CD4-positive, CD25-positive, alpha-beta regulatory T cell (primary cell): Measurements from ENCODE around the gene MGAT3. TPM values are rescaled to one million over a fixed set of nuclear protein-coding genes. Genes with fewer than 3 reads are reported as not detected.

Experiments used
- ATAC-seq, 2 donors: fragments of 150-1000 bp; cut with Tn5 transposase; one replicate each; pipeline ENCODE4 v1.10.0; 2021; ENCODE audit warnings: low read depth in 2 of 2, moderate number of reproducible peaks in 2 of 2, moderate library complexity in 1 of 2
- DNase-seq, 3 donors: peaks; one replicate each; pipeline versions ENCODE4 v3.0.0 to v3.0.0-alpha.2; 2012 to 2022; ENCODE audit warnings: mixed read lengths in 1 of 3
- H3K27ac ChIP-seq: one replicate; pipeline ENCODE4 v1.7.0; 2013; ENCODE audit warnings: mild to moderate bottlenecking, low read length; ENCODE audit not compliant: insufficient read depth, poor library complexity, severe bottlenecking
- H3K27me3 ChIP-seq: one replicate; pipeline ENCODE4 v1.7.0; 2013; ENCODE audit warnings: low read length; ENCODE audit not compliant: control insufficient read depth, insufficient read depth
- H3K36me3 ChIP-seq: one replicate; pipeline ENCODE4 v1.7.0; 2013; ENCODE audit warnings: mild to moderate bottlenecking, low read length, moderate library complexity; ENCODE audit not compliant: control insufficient read depth, insufficient read depth
- H3K4me1 ChIP-seq: 2 replicates; pipeline ENCODE4 v1.7.0; 2013; ENCODE audit warnings: mild to moderate bottlenecking, low read length; ENCODE audit not compliant: insufficient read depth, control insufficient read depth, poor library complexity, severe bottlenecking
- H3K4me3 ChIP-seq: one replicate; pipeline ENCODE4 v1.7.0; 2013; ENCODE audit warnings: low read depth, mild to moderate bottlenecking, low read length, moderate library complexity
- H3K9me3 ChIP-seq, 2 experiments: 1 replicate in 1 of 2; 2 replicates in 1 of 2; pipeline ENCODE4 v1.7.0; 2013; ENCODE audit warnings: low read length in 2 of 2, mild to moderate bottlenecking in 1 of 2, moderate library complexity in 1 of 2; ENCODE audit not compliant: control insufficient read depth in 2 of 2
- H3K27ac Mint-ChIP-seq, 3 donors: one replicate each; pipeline ENCODE4 v1.8.0; 2020 to 2022; ENCODE audit warnings: mild to moderate bottlenecking in 3 of 3, mixed read lengths in 3 of 3, moderate library complexity in 2 of 3
- H3K27me3 Mint-ChIP-seq: one replicate; pipeline ENCODE4 v1.8.0; 2022; ENCODE audit warnings: mild to moderate bottlenecking, mixed read lengths
- H3K36me3 Mint-ChIP-seq: one replicate; pipeline ENCODE4 v1.8.0; 2020; ENCODE audit warnings: mixed read lengths
- H3K4me1 Mint-ChIP-seq, 4 donors: one replicate each; pipeline ENCODE4 v1.8.0; 2020 to 2022; ENCODE audit warnings: mixed read lengths in 4 of 4, mild to moderate bottlenecking in 1 of 4
- H3K4me3 Mint-ChIP-seq, 4 donors: one replicate each; pipeline ENCODE4 v1.8.0; 2020 to 2022; ENCODE audit warnings: mild to moderate bottlenecking in 4 of 4, mixed read lengths in 4 of 4, moderate library complexity in 3 of 4
- H3K9me3 Mint-ChIP-seq, 7 donors: one replicate each; pipeline ENCODE4 v1.8.0; 2020 to 2022; ENCODE audit warnings: mixed read lengths in 7 of 7, mild to moderate bottlenecking in 3 of 7, moderate library complexity in 2 of 7
- polyA plus RNA-seq, 4 donors: library from polyadenylated mRNA; unstranded; fragments of 300-500 nt; fragmentation: Illumina TruSeq; gene quantifications; one replicate each; pipeline ENCODE4 v1.2.3, GENCODE V29; 2021
- total RNA-seq: library from RNA; stranded (reverse); gene quantifications from one replicate; pipeline ENCODE4 v1.2.3, GENCODE V29; 2022

MGAT3 gene
- total and polyA plus RNA-seq, 5 donors from 2014 or later: 0.12 TPM; not detected in 4

DNA sequence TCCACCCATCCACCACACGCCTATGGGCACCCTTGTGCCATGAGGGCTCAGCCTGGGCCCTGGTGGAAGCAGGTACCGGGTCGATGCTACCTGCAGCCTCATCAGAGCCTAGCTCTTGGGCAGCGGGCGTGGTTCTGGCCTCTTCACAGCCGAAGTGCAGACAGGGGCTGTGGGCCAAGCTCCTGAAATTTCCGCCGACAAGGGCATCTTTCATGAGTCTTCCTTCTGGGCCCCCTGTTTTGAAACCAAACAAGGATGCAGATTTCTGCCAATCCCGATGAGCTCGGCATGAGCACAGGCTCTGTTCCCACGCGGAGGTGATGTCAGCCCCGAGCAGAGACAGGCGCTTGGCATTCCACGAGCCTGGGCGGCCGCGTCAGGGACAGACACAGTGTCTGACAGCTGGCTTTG is 22.6 kb upstream of the MGAT3 start:
- peaks cover 6% of the 10 kb centered on the region for H3K36me3 Mint-ChIP-seq
- Histone ChIP-seq H3K4me3 (no peak overlapping the region), H3K36me3 (peaks cover 31% of the 10 kb centered on the region), H3K4me1 (peaks cover 12% of the 10 kb centered on the region), H3K27ac (no peak overlapping the region), H3K9me3 (no peaks in the 10 kb centered on the region), H3K27me3 (peaks cover 1% of the 10 kb centered on the region)
- no peak overlapping the region for H3K27ac Mint-ChIP-seq
- H3K27me3 Mint-ChIP-seq: peaks cover 5% of the 10 kb centered on the region
- H3K4me3 Mint-ChIP-seq: no peak overlapping the region
- DNase-seq (no peak), ATAC-seq (no peak)
- H3K4me1 Mint-ChIP-seq: peaks cover 0 to 7% (median 4%) of the 10 kb centered on the region in 4 donors
- H3K9me3 Mint-ChIP-seq: no peaks in the 10 kb centered on the region

DNA sequence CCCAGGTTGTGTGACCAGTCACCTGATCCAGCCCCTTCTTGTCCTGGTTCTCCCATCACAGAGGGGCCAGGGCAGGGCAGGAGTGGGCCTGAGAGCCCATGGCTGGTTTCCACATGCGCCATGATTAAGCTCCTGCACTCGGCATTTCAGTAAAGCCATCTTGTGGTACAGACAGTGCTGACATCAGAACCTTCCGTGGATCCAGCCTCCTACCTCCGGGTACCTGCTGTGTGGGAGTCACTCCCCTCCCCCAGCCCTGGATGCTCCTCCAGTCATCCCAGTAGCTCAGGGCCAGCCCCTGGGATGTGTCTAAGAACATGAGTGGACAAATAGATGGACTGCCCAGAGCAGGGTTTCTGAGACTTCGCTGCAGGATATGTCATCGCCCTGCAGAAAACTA is 22.1 kb upstream of the MGAT3 start:
- no peak overlapping the region for H3K27ac Mint-ChIP-seq
- DNase-seq (no peak), ATAC-seq (no peak)
- Histone ChIP-seq H3K9me3 (no peaks in the 10 kb centered on the region), H3K4me3 (no peak overlapping the region), H3K4me1 (peaks cover 12% of the 10 kb centered on the region), H3K27me3 (peaks cover 2% of the 10 kb centered on the region), H3K36me3 (peaks cover 30% of the 10 kb centered on the region), H3K27ac (no peak overlapping the region)
- peaks cover 6% of the 10 kb centered on the region for H3K36me3 Mint-ChIP-seq
- H3K27me3 Mint-ChIP-seq: peaks cover 6% of the 10 kb centered on the region
- H3K9me3 Mint-ChIP-seq: no peaks in the 10 kb centered on the region
- peaks cover 0 to 7% (median 5%) of the 10 kb centered on the region in 4 donors for H3K4me1 Mint-ChIP-seq
- H3K4me3 Mint-ChIP-seq: peak overlapping the region in 1 of 4 donors; percentile 32

DNA sequence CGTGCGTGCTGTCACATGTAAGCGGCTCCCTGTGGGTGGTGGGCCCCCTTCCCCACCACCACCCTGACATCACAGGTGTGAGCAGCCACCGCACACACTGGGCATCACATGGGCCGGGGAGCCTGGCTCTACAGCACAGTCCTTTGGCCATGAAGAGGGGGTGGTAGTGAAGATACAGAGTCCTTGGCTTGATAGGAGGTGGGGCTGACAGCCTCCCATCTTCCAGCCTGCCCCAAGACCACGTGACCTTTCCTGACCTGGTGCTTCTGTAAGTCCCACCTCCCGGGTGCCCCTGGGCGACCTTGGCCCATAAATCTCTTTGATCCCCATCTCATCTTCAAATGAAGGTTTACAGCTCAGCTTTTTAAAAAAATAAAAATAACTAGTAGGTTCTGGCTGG is 21.2 kb upstream of the MGAT3 start:
- H3K36me3 ChIP-seq: peaks cover 21% of the 10 kb centered on the region
- H3K27me3 ChIP-seq: peaks cover 2% of the 10 kb centered on the region
- ATAC-seq (no peak), DNase-seq (no peak)
- H3K4me3 ChIP-seq: no peak overlapping the region
- H3K27ac Mint-ChIP-seq: peak overlapping the region in 1 of 3 donors; percentile 73
- peaks cover 0 to 7% (median 5%) of the 10 kb centered on the region in 4 donors for H3K4me1 Mint-ChIP-seq
- H3K4me1 ChIP-seq: peaks cover 12% of the 10 kb centered on the region
- H3K36me3 Mint-ChIP-seq: peaks cover 3% of the 10 kb centered on the region
- peaks cover 9% of the 10 kb centered on the region for H3K27me3 Mint-ChIP-seq
- H3K4me3 Mint-ChIP-seq: no peak overlapping the region
- no peaks in the 10 kb centered on the region for H3K9me3 ChIP-seq
- no peak overlapping the region for H3K27ac ChIP-seq
- no peaks in the 10 kb centered on the region for H3K9me3 Mint-ChIP-seq

DNA sequence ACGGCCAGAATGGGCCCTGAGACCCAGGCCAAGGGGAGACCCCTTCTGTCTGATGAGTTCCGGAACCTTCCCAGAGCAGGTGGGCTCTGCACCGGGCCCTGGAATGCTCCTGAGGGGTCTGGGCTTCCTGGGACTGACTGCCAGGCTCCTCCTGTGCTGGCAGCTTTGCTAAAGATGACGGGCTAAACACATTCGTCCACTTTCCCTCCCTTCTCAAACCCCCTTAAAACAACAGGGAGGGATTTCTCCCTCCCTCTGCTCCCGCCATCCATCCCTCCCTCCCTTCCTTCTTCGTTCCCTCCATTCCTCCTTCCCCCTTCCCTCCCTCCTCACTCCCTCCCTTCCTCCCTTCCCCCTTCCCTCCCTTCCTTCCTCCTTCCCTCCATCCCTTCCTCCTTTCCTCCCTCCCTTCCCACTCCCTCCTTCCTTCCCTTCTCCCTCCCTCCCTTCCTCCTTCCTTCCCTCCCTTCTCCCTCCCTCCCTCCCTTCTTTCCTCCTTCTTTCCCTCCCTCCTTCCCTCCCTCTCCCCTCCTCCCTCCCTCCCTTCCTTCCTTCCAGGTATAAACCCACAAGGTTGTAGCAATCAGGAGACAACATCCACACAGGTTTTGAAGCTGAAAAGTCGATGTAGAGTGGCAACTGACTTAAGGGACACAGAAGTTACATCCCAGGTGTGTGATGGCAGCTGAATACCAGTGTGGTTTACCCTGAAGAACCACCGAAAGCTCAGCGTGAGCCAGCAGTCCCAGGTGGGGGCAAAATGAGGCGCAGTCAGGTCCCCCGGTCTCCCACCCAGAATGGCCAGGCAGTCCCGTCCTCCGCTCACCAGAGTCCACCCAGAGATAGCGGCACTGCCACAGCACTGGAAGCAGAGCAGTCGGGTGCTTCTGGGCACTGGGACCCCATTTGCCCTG is 18.8 kb upstream of the MGAT3 start:
- Histone ChIP-seq H3K27ac (no peak overlapping the region), H3K27me3 (peaks cover 2% of the 10 kb centered on the region), H3K9me3 (no peaks in the 10 kb centered on the region), H3K36me3 (no peaks in the 10 kb centered on the region), H3K4me1 (peaks cover 12% of the 10 kb centered on the region), H3K4me3 (no peak overlapping the region)
- H3K27ac Mint-ChIP-seq: peak overlapping the region in 1 of 3 donors; percentile 42
- H3K36me3 Mint-ChIP-seq: no peaks in the 10 kb centered on the region
- DNase-seq (no peak), ATAC-seq (no peak)
- H3K9me3 Mint-ChIP-seq: peaks cover 0 to 1% (median 0%) of the 10 kb centered on the region in 7 donors
- H3K27me3 Mint-ChIP-seq: peaks cover 20% of the 10 kb centered on the region
- peaks cover 0 to 7% (median 5%) of the 10 kb centered on the region in 4 donors for H3K4me1 Mint-ChIP-seq
- H3K4me3 Mint-ChIP-seq: no peak overlapping the region

DNA sequence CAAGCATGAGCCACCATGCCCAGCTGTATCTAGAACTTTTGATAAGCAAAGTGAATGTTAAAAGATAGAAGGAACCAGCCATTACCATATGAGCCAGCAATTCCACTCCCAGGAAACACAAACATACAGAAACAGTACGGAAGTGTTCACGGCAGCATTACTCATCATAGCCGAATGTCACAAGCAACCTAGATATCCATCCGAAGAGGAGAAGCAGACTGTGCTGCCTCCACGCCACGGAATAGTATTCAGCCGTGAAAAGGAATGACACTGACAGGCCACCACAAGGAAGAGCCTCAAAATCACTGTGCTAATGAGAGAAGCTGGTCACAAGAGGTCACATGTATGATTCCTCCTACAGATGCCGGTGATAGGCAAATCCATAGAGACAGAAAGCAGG is 17.6 kb upstream of the MGAT3 start:
- H3K36me3 ChIP-seq: no peaks in the 10 kb centered on the region
- H3K4me1 ChIP-seq: peaks cover 12% of the 10 kb centered on the region
- H3K4me3 Mint-ChIP-seq: no peak overlapping the region
- peaks cover 0 to 10% (median 5%) of the 10 kb centered on the region in 4 donors for H3K4me1 Mint-ChIP-seq
- H3K9me3 Mint-ChIP-seq: peaks cover 0 to 1% (median 0%) of the 10 kb centered on the region in 7 donors
- H3K9me3 ChIP-seq: no peaks in the 10 kb centered on the region
- peaks cover 2% of the 10 kb centered on the region for H3K27me3 ChIP-seq
- H3K27ac ChIP-seq: no peak overlapping the region
- H3K27ac Mint-ChIP-seq: peak overlapping the region in 2 of 3 donors; percentile 16 to 40
- DNase-seq: no peak
- peaks cover 20% of the 10 kb centered on the region for H3K27me3 Mint-ChIP-seq
- no peak overlapping the region for H3K4me3 ChIP-seq
- ATAC-seq: no peak
- H3K36me3 Mint-ChIP-seq: peaks cover 2% of the 10 kb centered on the region

DNA sequence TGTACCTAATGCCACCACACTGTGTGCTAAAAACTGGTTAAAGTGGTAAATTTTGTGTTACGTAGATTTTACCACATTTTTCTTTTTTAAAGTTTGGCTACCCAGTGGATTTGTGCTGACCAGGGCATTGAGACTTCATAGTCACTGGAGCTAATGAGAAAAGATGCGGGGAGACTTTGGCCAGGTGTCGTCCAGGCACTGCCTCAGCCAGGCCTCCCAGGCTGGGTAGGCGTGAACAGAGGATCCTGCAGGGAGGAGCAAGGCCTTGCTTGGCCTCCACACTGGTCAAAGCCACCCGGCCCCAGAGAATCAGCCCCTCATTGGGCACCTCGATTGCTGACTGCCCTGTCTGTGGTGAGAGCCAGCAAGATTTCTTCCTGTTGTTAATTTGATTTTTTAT is 13.4 kb upstream of the MGAT3 start:
- no peak for ATAC-seq
- peaks cover 0 to 1% (median 0%) of the 10 kb centered on the region in 7 donors for H3K9me3 Mint-ChIP-seq
- no peaks in the 10 kb centered on the region for H3K9me3 ChIP-seq
- DNase-seq: no peak
- H3K36me3 Mint-ChIP-seq: peaks cover 4% of the 10 kb centered on the region
- peaks cover 0 to 15% (median 6%) of the 10 kb centered on the region in 4 donors for H3K4me1 Mint-ChIP-seq
- H3K27me3 ChIP-seq: peaks cover 2% of the 10 kb centered on the region
- H3K27me3 Mint-ChIP-seq: peaks cover 20% of the 10 kb centered on the region
- no peaks in the 10 kb centered on the region for H3K36me3 ChIP-seq
- no peak overlapping the region for H3K27ac Mint-ChIP-seq
- H3K4me1 ChIP-seq: peaks cover 10% of the 10 kb centered on the region
- no peak overlapping the region for H3K4me3 ChIP-seq
- H3K27ac ChIP-seq: no peak overlapping the region
- no peak overlapping the region for H3K4me3 Mint-ChIP-seq

DNA sequence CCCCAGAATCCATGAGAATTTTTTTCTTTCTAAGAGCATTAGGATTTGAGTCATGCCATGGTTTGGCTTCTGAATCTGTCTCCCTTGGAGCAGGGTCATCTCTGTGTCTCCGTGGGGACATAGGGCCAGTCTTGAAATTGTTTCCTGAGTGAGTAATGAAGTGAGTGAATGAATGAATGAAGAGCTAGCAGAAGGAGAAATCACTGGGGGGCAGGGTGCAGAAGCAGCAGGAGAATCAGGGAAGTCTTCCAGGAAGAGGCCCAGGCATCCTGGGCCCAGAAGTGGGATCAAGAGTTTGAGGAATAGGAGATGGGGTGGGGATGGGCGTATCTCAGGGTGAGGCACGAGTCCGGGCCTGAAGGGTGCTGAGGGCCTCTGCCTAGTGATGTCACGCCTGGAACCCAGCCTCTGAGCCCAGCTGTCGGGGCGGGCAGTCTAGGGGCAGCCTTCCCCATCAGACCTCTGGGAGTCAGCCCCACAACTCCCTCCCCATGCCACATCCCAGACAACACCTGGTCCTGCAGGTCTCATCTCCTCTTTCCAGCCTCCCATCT is 12.5 kb upstream of the MGAT3 start:
- no peak overlapping the region for H3K27ac ChIP-seq
- Mint-ChIP-seq H3K9me3 (peaks cover 0 to 3% (median 0%) of the 10 kb centered on the region in 7 donors), H3K4me3 (no peak overlapping the region), H3K36me3 (peaks cover 4% of the 10 kb centered on the region), H3K27ac (peak overlapping the region in 1 of 3 donors; percentile 62), H3K27me3 (peaks cover 18% of the 10 kb centered on the region), H3K4me1 (peaks cover 0 to 13% (median 4%) of the 10 kb centered on the region in 4 donors)
- H3K27me3 ChIP-seq: no peaks in the 10 kb centered on the region
- DNase-seq (no peak), ATAC-seq (no peak)
- peaks cover 9% of the 10 kb centered on the region for H3K4me1 ChIP-seq
- H3K9me3 ChIP-seq: no peaks in the 10 kb centered on the region
- H3K36me3 ChIP-seq: no peaks in the 10 kb centered on the region
- H3K4me3 ChIP-seq: no peak overlapping the region
